Stimulated activated CD4-positive, alpha-beta T cell treated with anti-CD3 and anti-CD28 coated beads, Interleukin-15, amount 100 ng/mL, for 48 hours (primary cell): Measurements from ENCODE around the gene TSC22D1.

Experiments
- DNase-seq, 2 donors: peaks; one replicate each; pipeline ENCODE4 v3.0.0-alpha.2; 2020; ENCODE audit warnings: low read depth in 2 of 2

Gene TSC22D1

GRCh38 chr13:44406617-44407016 is 169.5 kb downstream of the TSC22D1 start:
- DNase-seq = no peak

DNA sequence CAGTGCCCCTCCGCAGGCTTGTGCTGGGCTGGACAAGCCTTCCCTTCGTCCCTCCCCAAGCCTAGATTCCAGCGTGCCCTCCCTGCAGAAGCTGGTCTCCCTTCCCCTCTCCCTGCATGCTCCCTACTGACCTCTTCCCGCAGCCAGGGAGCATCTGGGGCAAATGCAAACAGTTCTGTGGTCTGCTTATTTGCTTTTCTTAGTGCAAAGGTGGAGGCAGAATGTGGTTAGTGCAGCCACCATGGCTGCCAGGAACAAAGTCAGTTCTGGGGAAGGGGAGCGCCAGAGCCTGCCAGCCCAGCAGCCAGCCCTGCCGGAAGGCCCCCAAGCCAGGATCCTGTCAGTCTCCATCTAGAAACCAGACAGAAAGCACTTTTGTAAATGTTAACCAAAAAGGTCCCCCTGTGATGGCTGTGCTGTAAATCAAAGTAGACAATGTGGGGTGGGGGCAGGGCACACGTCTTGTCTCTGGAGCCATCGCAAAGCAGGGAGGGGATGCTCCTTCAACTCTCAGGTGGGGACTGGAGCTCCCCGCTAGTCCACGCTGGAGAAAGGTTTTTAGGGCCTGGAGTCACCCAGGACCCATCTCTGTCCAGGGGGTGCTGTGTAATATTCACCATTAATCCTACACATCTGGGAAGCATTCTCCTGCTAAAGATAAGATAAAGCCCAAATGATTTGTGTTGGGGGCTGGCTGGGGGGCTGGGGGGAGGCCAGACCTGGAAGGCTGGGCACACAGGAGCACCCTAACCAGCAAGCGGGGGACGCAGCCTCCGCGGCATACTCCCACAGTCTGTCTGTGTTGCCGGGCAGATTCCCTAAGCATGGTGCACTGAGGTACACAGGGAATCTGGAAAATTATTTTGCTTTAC is 171.6 kb downstream of the TSC22D1 start:
- no peak for DNase-seq

- no peak for DNase-seq
Measured at GRCh38 chr13:44403461-44404056, 172.6 kb downstream of the TSC22D1 start.

- DNase-seq = no peak
Measured at GRCh38 chr13:44402899-44403445, 173.2 kb downstream of the TSC22D1 start.

- DNase-seq = no peak
Measured at GRCh38 chr13:44401577-44401976, 174.6 kb downstream of the TSC22D1 start.

GRCh38 chr13:44400736-44401135 is 175.4 kb downstream of the TSC22D1 start:
- DNase-seq = no peak

DNA sequence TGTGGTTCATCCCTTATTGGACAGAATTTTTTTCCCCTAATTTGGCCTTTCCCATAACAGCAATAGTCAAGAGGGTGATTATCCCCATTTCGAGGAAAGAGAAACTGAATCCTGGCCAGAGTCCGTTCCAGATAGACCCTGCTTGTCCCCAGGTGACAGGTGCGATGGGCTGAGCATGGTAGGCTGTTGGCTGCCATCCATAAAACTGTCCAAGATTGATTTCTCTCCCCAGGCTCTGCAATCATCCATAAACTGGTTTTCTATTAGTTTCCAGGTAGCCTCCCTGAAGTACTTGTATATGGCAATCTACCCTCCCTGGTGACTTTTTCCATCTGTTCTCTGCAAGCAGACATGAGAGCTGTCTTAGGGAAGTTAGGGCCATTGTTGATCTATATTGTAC is 177.1 kb downstream of the TSC22D1 start:
- no peak for DNase-seq

DNA sequence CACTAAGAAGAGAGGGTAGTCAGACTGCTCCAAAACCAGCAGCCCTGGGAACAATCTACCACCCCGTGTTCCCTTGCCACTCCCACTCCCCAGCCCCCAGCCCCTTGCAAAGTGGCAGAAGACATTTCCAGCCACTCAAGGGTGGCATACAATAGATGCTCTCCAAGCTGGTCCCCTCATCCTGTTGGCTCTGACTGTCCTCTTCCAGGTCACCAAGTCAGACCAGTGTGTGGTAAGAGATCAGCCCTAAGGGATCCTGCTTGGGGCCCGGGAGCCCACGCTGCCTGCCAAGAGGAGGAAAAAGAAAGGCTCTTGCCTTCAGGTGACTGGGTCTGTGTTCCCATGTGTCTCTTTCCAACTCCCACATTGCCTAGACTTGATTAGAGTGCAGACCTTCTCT is 177.5 kb downstream of the TSC22D1 start:
- no peak for DNase-seq

DNA sequence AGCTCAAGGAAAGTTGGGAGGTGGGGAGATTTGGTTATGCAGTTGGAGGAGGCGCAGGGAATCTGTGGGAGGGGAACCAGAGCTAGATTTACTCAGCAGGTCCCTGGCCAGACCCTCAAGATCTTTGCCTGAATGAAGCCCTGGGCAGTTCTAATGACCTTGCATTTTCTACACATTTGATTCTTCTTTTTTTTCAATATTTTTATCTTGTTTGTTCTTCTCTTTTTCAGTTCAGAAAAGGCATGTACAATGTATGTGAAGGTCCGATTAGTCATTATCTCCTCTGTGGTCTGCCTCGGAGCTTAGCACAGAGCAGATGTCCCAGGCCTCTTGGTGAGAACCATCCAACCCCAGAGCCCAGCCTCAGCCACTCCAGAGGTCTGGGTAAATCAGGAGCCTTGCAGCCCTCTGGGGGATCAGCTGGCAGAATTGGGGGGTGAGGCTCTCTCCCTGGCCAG is 178.3 kb downstream of the TSC22D1 start:
- no peak for DNase-seq

GRCh38 chr13:44396701-44397580 is 179.2 kb downstream of the TSC22D1 start:
- no peak for DNase-seq

- DNase-seq = no peak
Measured at GRCh38 chr13:44395976-44396694, 180.0 kb downstream of the TSC22D1 start.

GRCh38 chr13:44394658-44395057 is 181.5 kb downstream of the TSC22D1 start:
- DNase-seq = no peak

DNA sequence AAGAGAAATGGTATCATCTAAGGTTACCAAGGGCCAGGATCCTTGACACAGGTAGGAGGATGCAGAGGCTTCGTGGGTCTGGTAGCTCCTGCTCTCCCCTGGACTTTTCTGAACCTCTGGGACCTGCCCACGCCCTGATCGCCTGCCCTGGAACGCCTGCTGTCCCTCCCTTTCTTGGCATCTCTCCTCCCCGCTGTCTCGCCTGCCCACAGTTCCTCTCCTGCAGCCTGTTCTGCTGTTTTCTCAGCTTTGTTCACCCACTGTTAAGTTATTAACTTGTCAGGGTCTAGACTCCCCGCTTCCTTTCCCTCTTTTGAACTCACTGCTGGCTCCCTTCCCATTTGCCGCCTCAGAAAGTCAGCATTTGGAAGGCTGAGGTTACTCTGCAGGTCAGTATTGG is 182.7 kb downstream of the TSC22D1 start:
- no peak for DNase-seq

DNA sequence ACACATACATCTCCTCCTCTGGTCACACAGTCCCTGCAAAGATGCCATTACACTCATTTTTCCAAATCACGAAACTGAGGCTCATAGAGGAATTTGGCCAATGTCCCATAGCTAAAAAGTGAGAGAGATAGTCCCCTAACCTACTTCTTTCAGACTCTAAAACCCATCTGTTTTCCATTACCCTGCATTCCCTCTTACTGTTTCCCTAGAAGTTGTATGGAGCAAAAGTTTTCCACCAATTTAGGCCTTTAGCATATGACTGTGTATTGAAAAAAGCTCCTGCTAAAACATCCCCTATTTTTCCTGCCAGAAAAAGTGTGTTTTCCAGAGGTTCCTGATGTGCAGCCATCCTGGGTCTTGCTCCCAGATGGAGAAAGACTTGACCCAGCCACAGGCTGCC is 186.3 kb downstream of the TSC22D1 start:
- DNase-seq = no peak

DNA sequence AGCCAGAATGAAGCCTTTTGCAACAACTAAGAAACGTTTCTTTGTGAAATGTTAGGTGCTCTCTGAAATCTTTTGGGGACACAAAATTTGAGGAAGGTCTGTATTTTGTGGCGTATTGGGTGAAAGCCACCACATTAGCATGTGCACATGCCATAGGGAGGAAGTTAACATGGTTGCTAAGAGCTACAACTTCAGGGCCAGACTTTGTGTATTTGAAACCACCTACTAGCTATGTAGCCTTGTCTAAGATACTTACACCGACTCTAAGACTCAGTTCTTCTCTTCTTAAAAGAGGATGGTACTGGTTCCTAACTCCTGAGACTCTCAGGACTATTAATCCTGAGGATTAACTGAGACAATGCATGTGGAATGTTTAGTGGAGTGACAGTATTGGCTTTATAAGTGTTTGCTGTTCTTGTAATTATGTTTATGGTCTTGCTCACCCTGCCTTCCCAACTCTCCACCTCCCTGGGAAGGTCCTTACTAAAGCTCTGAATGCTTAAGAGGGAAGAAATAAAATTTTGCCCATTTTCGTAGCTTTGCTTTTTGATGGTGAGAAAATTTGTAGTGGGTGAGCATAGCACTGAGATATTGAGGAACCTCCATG is 187.0 kb downstream of the TSC22D1 start:
- DNase-seq = no peak

GRCh38 chr13:44388427-44389059 is 187.6 kb downstream of the TSC22D1 start:
- DNase-seq = no peak

GRCh38 chr13:44386913-44387556 is 189.1 kb downstream of the TSC22D1 start:
- DNase-seq = no peak

GRCh38 chr13:44385847-44386246 is 190.3 kb downstream of the TSC22D1 start:
- no peak for DNase-seq

DNA sequence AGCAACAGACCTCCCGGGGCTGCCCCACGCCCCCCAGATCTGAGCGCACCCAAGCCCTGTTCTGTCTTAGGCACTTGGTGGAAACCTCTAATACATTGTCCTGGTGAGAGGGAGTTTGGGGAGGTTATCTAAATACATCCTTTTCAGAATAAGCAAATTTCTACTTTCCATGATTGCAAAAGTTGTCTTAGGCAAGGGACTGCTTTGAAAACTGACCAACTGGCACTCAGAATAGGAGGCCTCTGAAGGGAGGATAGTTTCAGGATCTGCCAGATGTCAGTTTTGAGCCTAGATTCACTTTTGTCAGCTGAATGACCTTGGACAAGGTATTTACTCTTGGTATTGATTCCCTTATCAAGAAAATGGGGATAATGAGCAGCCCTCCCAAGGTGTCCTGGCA is 190.7 kb downstream of the TSC22D1 start:
- no peak for DNase-seq

GRCh38 chr13:44384778-44385177 is 191.4 kb downstream of the TSC22D1 start:
- DNase-seq = no peak
